ENCODE data around the gene SYMPK.

SYMPK gene

GRCh38 chr19:45826934-45827333 is 36.0 kb downstream of the SYMPK start:
- H3K36me3 ChIP-seq (ENCODE audit: insufficient read depth, low read length): peaks cover 66% of the 10 kb centered on the region; the same call in 1 of the 2 replicates
- TF ChIP-seq EZH2 (IDR thresholded peaks at IDR 0.05) (no peak), POLR2AphosphoS5 (IDR thresholded peaks at IDR 0.05; ENCODE audit: borderline replicate concordance, low read depth, low read length) (no peak), FOXP2 (optimal IDR thresholded peaks at IDR 0.05; ENCODE audit: control extremely low read depth, extremely low read length, insufficient read depth) (no peak)
- no peak for DNase-seq (ENCODE audit: low read depth, low spot score)
- no peak overlapping the region for H3K4me3 ChIP-seq
- no peak overlapping the region for H3K27ac ChIP-seq
- no peaks in the 10 kb centered on the region for H3K9me3 ChIP-seq (ENCODE audit: low read depth, low read length)
- no peak overlapping the region for H3K9ac ChIP-seq (ENCODE audit: insufficient read length)

GRCh38 chr19:45825917-45826893 is 36.7 kb downstream of the SYMPK start:
- TF ChIP-seq POLR2AphosphoS5 (IDR thresholded peaks at IDR 0.05; ENCODE audit: borderline replicate concordance, low read depth, low read length) (no peak), EZH2 (IDR thresholded peaks at IDR 0.05) (no peak), FOXP2 (optimal IDR thresholded peaks at IDR 0.05; ENCODE audit: control extremely low read depth, extremely low read length, insufficient read depth) (no peak)
- H3K27ac ChIP-seq: no peak overlapping the region
- no peak for DNase-seq (ENCODE audit: low read depth, low spot score)

GRCh38 chr19:45825263-45825605 is 37.7 kb downstream of the SYMPK start:
- TF ChIP-seq POLR2AphosphoS5 (IDR thresholded peaks at IDR 0.05; ENCODE audit: borderline replicate concordance, low read depth, low read length): no peak
- no peak overlapping the region for H3K9ac ChIP-seq (ENCODE audit: insufficient read length)
- DNase-seq (ENCODE audit: low read depth, low spot score): no peak
- no peak overlapping the region for H3K27ac ChIP-seq
- H3K9me3 ChIP-seq (ENCODE audit: low read depth, low read length): no peaks in the 10 kb centered on the region
- H3K4me3 ChIP-seq: no peak overlapping the region
- H3K36me3 ChIP-seq (ENCODE audit: insufficient read depth, low read length): peaks cover 53% of the 10 kb centered on the region; the same call in 1 of the 2 replicates

More at GRCh38 chr19:45825917-45826893, 36.7 kb downstream of the SYMPK start:
- H3K9ac ChIP-seq (ENCODE audit: insufficient read length): no peak overlapping the region
- H3K36me3 ChIP-seq (ENCODE audit: insufficient read depth, low read length): peaks cover 58% of the 10 kb centered on the region; the same call in 1 of the 2 replicates
- no peak overlapping the region for H3K4me3 ChIP-seq
- H3K9me3 ChIP-seq (ENCODE audit: low read depth, low read length): no peaks in the 10 kb centered on the region

GRCh38 chr19:45824531-45825262 is 38.2 kb downstream of the SYMPK start:
- DNase-seq (ENCODE audit: low read depth, low spot score): no peak
- no peak overlapping the region for H3K9ac ChIP-seq (ENCODE audit: insufficient read length)
- peaks cover 47% of the 10 kb centered on the region; the same call in 1 of the 2 replicates for H3K36me3 ChIP-seq (ENCODE audit: insufficient read depth, low read length)
- H3K4me3 ChIP-seq: no peak overlapping the region
- no peaks in the 10 kb centered on the region for H3K9me3 ChIP-seq (ENCODE audit: low read depth, low read length)
- H3K27ac ChIP-seq: no peak overlapping the region
- TF ChIP-seq POLR2AphosphoS5 (IDR thresholded peaks at IDR 0.05; ENCODE audit: borderline replicate concordance, low read depth, low read length) (no peak), FOXP2 (optimal IDR thresholded peaks at IDR 0.05; ENCODE audit: control extremely low read depth, extremely low read length, insufficient read depth) (no peak), EZH2 (IDR thresholded peaks at IDR 0.05) (no peak)

GRCh38 chr19:45824041-45824471 is 38.9 kb downstream of the SYMPK start:
- no peak overlapping the region for H3K27ac ChIP-seq
- H3K36me3 ChIP-seq (ENCODE audit: insufficient read depth, low read length): peaks cover 41% of the 10 kb centered on the region; the same call in 1 of the 2 replicates
- no peak for TF ChIP-seq POLR2AphosphoS5 (IDR thresholded peaks at IDR 0.05; ENCODE audit: borderline replicate concordance, low read depth, low read length)
- no peak for TF ChIP-seq FOXP2 (optimal IDR thresholded peaks at IDR 0.05; ENCODE audit: control extremely low read depth, extremely low read length, insufficient read depth)
- TF ChIP-seq EZH2 (IDR thresholded peaks at IDR 0.05): no peak
- no peak overlapping the region for H3K4me3 ChIP-seq
- H3K9me3 ChIP-seq (ENCODE audit: low read depth, low read length): no peaks in the 10 kb centered on the region
- no peak overlapping the region for H3K9ac ChIP-seq (ENCODE audit: insufficient read length)
- no peak for DNase-seq (ENCODE audit: low read depth, low spot score)

GRCh38 chr19:45823182-45823581 is 39.8 kb downstream of the SYMPK start:
- Histone ChIP-seq H3K4me3 (no peak overlapping the region), H3K27ac (no peak overlapping the region), H3K9ac (ENCODE audit: insufficient read length) (no peak overlapping the region), H3K9me3 (ENCODE audit: low read depth, low read length) (no peaks in the 10 kb centered on the region), H3K36me3 (ENCODE audit: insufficient read depth, low read length) (peaks cover 33% of the 10 kb centered on the region; the same call in 1 of the 2 replicates)
- TF ChIP-seq POLR2AphosphoS5 (IDR thresholded peaks at IDR 0.05; ENCODE audit: borderline replicate concordance, low read depth, low read length) (no peak), EZH2 (IDR thresholded peaks at IDR 0.05) (no peak), FOXP2 (optimal IDR thresholded peaks at IDR 0.05; ENCODE audit: control extremely low read depth, extremely low read length, insufficient read depth) (no peak)
- no peak for DNase-seq (ENCODE audit: low read depth, low spot score)

- H3K9me3 ChIP-seq (ENCODE audit: low read depth, low read length): no peaks in the 10 kb centered on the region
- no peak for DNase-seq (ENCODE audit: low read depth, low spot score)
- H3K36me3 ChIP-seq (ENCODE audit: insufficient read depth, low read length): peaks cover 28% of the 10 kb centered on the region; the same call in 1 of the 2 replicates
- no peak overlapping the region for H3K9ac ChIP-seq (ENCODE audit: insufficient read length)
- H3K4me3 ChIP-seq: no peak overlapping the region
- no peak overlapping the region for H3K27ac ChIP-seq
- TF ChIP-seq FOXP2 (optimal IDR thresholded peaks at IDR 0.05; ENCODE audit: control extremely low read depth, extremely low read length, insufficient read depth) (no peak), EZH2 (IDR thresholded peaks at IDR 0.05) (no peak), POLR2AphosphoS5 (IDR thresholded peaks at IDR 0.05; ENCODE audit: borderline replicate concordance, low read depth, low read length) (no peak)
Measured at GRCh38 chr19:45822716-45823115, 40.2 kb downstream of the SYMPK start.

GRCh38 chr19:45821570-45821969 is 41.4 kb downstream of the SYMPK start:
- Histone ChIP-seq H3K4me3 (no peak overlapping the region), H3K36me3 (ENCODE audit: insufficient read depth, low read length) (peaks cover 20% of the 10 kb centered on the region; the same call in 1 of the 2 replicates), H3K27ac (no peak overlapping the region), H3K9me3 (ENCODE audit: low read depth, low read length) (no peaks in the 10 kb centered on the region), H3K9ac (ENCODE audit: insufficient read length) (no peak overlapping the region)
- TF ChIP-seq EZH2 (IDR thresholded peaks at IDR 0.05) (no peak), POLR2AphosphoS5 (IDR thresholded peaks at IDR 0.05; ENCODE audit: borderline replicate concordance, low read depth, low read length) (peak; percentile 34; the same call in 1 of the 2 replicates), FOXP2 (optimal IDR thresholded peaks at IDR 0.05; ENCODE audit: control extremely low read depth, extremely low read length, insufficient read depth) (no peak)
- DNase-seq (ENCODE audit: low read depth, low spot score): no peak

All from SK-N-MC (cell line).